ENCODE data around the gene SLC12A3. TPM values are rescaled to one million over a fixed set of nuclear protein-coding genes. Genes with fewer than 3 reads are reported as not detected.
A peak's percentile ranks its signal among the peaks of the same experiment; 100 is the strongest.

SLC12A3 gene
- total and polyA plus RNA-seq, 2 of the 8 experiments (the other 6 are each of a cell fraction or from before 2014, with no cell fraction given), result not detected

DNA sequence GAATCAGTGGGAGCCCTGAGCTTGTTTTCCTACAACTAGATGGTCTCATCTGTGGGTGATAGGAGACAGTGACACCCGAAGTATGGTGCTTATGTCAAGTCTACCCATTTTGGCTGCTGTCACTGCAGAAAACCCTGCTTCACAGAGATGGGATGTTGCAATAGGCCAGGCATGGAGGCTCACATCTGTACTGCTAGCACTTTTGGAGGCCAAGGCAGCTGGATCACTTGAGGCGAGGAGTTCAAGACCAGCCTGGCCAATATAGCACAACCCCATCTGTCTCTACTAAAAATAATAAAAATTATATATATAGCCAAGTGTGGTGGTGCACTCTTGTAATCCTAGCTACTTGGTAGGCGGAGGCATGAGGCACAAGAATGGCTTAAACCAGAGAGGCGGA is 64.6 kb downstream of the SLC12A3 start:
- FAIRE-seq, result no peak
- ChIA-PET POLR2A (ENCODE audit: partially characterized antibody) (interaction anchor here (1.1 to 11.4 kb wide), 6 partner anchors 9 to 38 kb away, joined by 4 to 125 read pairs (median 16); no protein-coding TSS in a partner anchor), CTCF (ENCODE audit: partially characterized antibody) (interaction anchor here (0.6 to 6.7 kb wide), 3 partner anchors 9 to 61 kb away, joined by 3 to 32 read pairs (median 15); no protein-coding TSS in a partner anchor)
- Histone ChIP-seq H3K36me3 (ENCODE audit: control insufficient read depth in 2 of 4, insufficient read depth in 4 of 4, low read length in 3 of 4) (no peaks in the 10 kb centered on the region), H3K4me3 (ENCODE audit: extremely low read depth in 1 of 4, insufficient read depth in 2 of 4, low read depth in 3 of 4, low read length in 4 of 4) (no peak overlapping the region), H3K23ac (ENCODE audit: insufficient read length) (no peak overlapping the region), H3K9me3 (ENCODE audit: insufficient read depth in 2 of 2, low read depth in 1 of 2, low read length in 1 of 2) (no peaks in the 10 kb centered on the region), H4K20me1 (replicated peaks in 1 of 2; ENCODE audit: control insufficient read depth in 1 of 2, insufficient read depth in 2 of 2, low read length in 2 of 2) (peaks cover 4 to 7% of the 10 kb centered on the region in 2 experiments), H2BK120ac (replicated peaks; ENCODE audit: low read depth, low read length) (no peak overlapping the region), H4K91ac (replicated peaks; ENCODE audit: insufficient read length, low read length) (no peak overlapping the region), H3K14ac (ENCODE audit: insufficient read length) (no peak overlapping the region), H3K56ac (replicated peaks; ENCODE audit: insufficient read length, low read depth, low read length) (no peak overlapping the region), H4K5ac (ENCODE audit: insufficient read length, low read depth, low read length) (no peak overlapping the region), H3K79me1 (ENCODE audit: low read depth, low read length) (no peaks in the 10 kb centered on the region), H2BK5ac (ENCODE audit: low read depth, low read length) (no peak overlapping the region), H3K18ac (ENCODE audit: extremely low read depth, low read length) (no peak overlapping the region), H2BK20ac (ENCODE audit: low read length) (no peak overlapping the region), H2BK12ac (ENCODE audit: low read depth, low read length) (peak overlapping the region; percentile 68; the same call in 1 of the 2 replicates), H3K27me3 (replicated peaks in 1 of 4; ENCODE audit: control insufficient read depth in 3 of 4, extremely low read depth in 1 of 4, insufficient read depth in 3 of 4, low read length in 3 of 4) (no peaks in the 10 kb centered on the region), H4K8ac (ENCODE audit: extremely low read depth, insufficient read depth, low read length) (no peak overlapping the region), H3K9ac (replicated peaks in 1 of 4; ENCODE audit: extremely low read depth in 1 of 4, low read depth in 3 of 4, low read length in 3 of 4) (no peak overlapping the region), H2BK15ac (ENCODE audit: low read length) (no peak overlapping the region), H3K27ac (ENCODE audit: low read depth, low read length) (no peak overlapping the region), H3K4me1 (replicated peaks in 1 of 4; ENCODE audit: control insufficient read depth in 3 of 4, insufficient read depth in 4 of 4, low read length in 3 of 4) (peaks cover 5 to 17% (median 11%) of the 10 kb centered on the region in 4 experiments), H3K4ac (replicated peaks; ENCODE audit: insufficient read length, low read depth, low read length) (no peak overlapping the region), H3K4me2 (ENCODE audit: insufficient read depth in 1 of 2, low read depth in 2 of 2, low read length in 2 of 2) (no peak overlapping the region), H3K79me2 (ENCODE audit: control insufficient read depth in 1 of 2, insufficient read depth in 2 of 2, low read length in 2 of 2) (peaks cover 0 to 21% of the 10 kb centered on the region in 2 experiments; a peak in 2 of 4 replicates), H3K23me2 (ENCODE audit: low read depth, low read length) (peaks cover 5% of the 10 kb centered on the region; the same call in 1 of the 2 replicates), H2AFZ (ENCODE audit: low read length) (no peak overlapping the region), H2AK5ac (ENCODE audit: low read depth, low read length) (peak overlapping the region; percentile 45; the same call in 1 of the 2 replicates)
- WGBS, 2 experiments (ENCODE audit: extremely low coverage in 1 of 2, insufficient coverage in 1 of 2, insufficient read length in 1 of 2, insufficient replicate concordance in 2 of 2, low coverage in 1 of 2, low lambda C conversion rate in 2 of 2, missing lambda C conversion rate in 1 of 2), result 92% methylated on average over 4 of the region's 4 CpGs; no CpG with 5 or more reads in 1 of the 2 experiments
- no peak for TF ChIP-seq CEBPB (IDR thresholded peaks at IDR 0.05; ENCODE audit: low read depth, low read length)
- TF ChIP-seq PHF8 (conservative IDR thresholded peaks at IDR 0.05; ENCODE audit: low read depth, low read length), result no peak
- no peak for TF ChIP-seq RXRA (IDR thresholded peaks at IDR 0.05; ENCODE audit: insufficient read depth, low read depth, low read length)
- TF ChIP-seq GABPA (IDR thresholded peaks at IDR 0.05; ENCODE audit: borderline replicate concordance, insufficient read depth, low read length), result no peak
- no peak for TF ChIP-seq KDM1A (IDR thresholded peaks at IDR 0.05; ENCODE audit: borderline replicate concordance, low read length)
- no peak for TF ChIP-seq BRCA1 (IDR thresholded peaks at IDR 0.05; ENCODE audit: low read depth, low read length)
- DNase-seq (ENCODE audit: low read depth in 1 of 2, low spot score in 2 of 2), result no peak

All from H1 (cell line).